GM06990 (cell line): ENCODE data around the gene SPACA4.

Source experiments
- DNase-seq: peaks from one replicate; pipeline ENCODE4 v3.0.0-alpha.2; 2011; ENCODE audit not compliant: insufficient read length; ENCODE audit errors: extremely low read depth
- H3K27me3 ChIP-seq: replicated peaks from 2 replicates; pipeline ENCODE4 v1.6.0; 2011; ENCODE audit warnings: low read length; ENCODE audit not compliant: control insufficient read depth, insufficient read depth
- H3K36me3 ChIP-seq: 2 replicates; pipeline ENCODE4 v1.5.1; 2011; ENCODE audit warnings: low read length; ENCODE audit not compliant: control insufficient read depth, insufficient read depth
- H3K4me3 ChIP-seq: replicated peaks from 2 replicates; pipeline ENCODE4 v1.5.1; 2011; ENCODE audit warnings: low read depth, mild to moderate bottlenecking, control low read depth, low read length
- TF ChIP-seq, protein P1 (sequence below): IDR thresholded peaks from 2 replicates; pipeline ENCODE4 v1.5.1; 2011; ENCODE audit warnings: low read length, control low read depth, mild to moderate bottlenecking, inconsistent platforms; ENCODE audit not compliant: insufficient read depth, poor library complexity, severe bottlenecking

Gene SPACA4

GRCh38 chr19:48639483-48640375 lies 33.2 kb downstream of the SPACA4 start:
- DNase-seq, result no peak
- H3K27me3 ChIP-seq, result no peaks in the 10 kb centered on the region
- TF ChIP-seq, protein P1, sequence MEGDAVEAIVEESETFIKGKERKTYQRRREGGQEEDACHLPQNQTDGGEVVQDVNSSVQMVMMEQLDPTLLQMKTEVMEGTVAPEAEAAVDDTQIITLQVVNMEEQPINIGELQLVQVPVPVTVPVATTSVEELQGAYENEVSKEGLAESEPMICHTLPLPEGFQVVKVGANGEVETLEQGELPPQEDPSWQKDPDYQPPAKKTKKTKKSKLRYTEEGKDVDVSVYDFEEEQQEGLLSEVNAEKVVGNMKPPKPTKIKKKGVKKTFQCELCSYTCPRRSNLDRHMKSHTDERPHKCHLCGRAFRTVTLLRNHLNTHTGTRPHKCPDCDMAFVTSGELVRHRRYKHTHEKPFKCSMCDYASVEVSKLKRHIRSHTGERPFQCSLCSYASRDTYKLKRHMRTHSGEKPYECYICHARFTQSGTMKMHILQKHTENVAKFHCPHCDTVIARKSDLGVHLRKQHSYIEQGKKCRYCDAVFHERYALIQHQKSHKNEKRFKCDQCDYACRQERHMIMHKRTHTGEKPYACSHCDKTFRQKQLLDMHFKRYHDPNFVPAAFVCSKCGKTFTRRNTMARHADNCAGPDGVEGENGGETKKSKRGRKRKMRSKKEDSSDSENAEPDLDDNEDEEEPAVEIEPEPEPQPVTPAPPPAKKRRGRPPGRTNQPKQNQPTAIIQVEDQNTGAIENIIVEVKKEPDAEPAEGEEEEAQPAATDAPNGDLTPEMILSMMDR, result no peak
- no peaks in the 10 kb centered on the region for H3K36me3 ChIP-seq
- no peak overlapping the region for H3K4me3 ChIP-seq

DNA sequence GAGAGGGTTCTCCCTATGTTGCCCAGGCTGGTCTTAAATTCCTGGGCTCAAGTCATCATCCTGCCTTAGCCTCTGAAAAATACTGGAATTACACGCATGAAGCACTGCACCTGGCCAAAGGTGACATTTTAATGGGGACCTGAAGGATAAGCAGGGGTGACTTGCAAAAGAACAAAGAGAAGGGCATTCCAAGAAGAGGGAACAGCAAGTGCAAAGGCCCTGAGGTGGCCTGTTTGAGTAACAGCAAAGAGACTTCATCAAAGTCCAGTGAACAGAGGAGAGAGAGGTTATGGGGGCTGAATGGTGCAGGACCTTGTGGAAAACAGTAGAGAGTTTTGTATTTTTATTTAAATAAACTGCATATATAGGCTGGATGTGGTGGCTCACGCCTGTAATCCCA lies 35.3 kb downstream of the SPACA4 start:
- TF ChIP-seq, protein P1, result no peak
- DNase-seq, result no peak

DNA sequence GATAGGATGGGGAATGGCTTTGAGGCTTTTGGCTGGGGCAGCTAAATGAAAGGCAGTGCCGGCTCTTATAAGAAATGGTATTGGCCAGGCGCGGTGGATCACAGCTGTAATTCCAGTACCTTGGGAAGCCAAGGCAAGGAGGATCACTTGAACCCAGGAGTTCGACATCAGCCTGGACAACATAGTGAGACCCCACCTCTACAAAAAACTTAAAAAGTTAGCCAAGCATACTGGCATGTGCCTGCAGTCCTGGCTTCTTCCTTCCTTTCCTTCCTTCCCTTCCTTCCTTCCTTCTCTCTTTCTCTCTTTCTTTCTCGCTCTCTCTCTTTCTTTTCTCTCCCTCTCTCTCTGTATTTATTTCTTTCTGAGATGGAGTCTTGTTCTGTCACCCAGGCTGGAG lies 36.3 kb downstream of the SPACA4 start:
- no peaks in the 10 kb centered on the region for H3K36me3 ChIP-seq
- TF ChIP-seq, protein P1, result no peak
- H3K4me3 ChIP-seq, result no peak overlapping the region
- DNase-seq, result no peak
- no peaks in the 10 kb centered on the region for H3K27me3 ChIP-seq

More for the DNA sequence above, 35.3 kb downstream of the SPACA4 start:
- Histone ChIP-seq H3K27me3 (no peaks in the 10 kb centered on the region), H3K4me3 (no peak overlapping the region), H3K36me3 (no peaks in the 10 kb centered on the region)

- DNase-seq, result no peak
- Histone ChIP-seq H3K4me3 (no peak overlapping the region), H3K27me3 (no peaks in the 10 kb centered on the region), H3K36me3 (no peaks in the 10 kb centered on the region)
- TF ChIP-seq, protein P1, result no peak
These were observed 37.8 kb downstream of the SPACA4 start for GRCh38 chr19:48644355-48644754.

DNA sequence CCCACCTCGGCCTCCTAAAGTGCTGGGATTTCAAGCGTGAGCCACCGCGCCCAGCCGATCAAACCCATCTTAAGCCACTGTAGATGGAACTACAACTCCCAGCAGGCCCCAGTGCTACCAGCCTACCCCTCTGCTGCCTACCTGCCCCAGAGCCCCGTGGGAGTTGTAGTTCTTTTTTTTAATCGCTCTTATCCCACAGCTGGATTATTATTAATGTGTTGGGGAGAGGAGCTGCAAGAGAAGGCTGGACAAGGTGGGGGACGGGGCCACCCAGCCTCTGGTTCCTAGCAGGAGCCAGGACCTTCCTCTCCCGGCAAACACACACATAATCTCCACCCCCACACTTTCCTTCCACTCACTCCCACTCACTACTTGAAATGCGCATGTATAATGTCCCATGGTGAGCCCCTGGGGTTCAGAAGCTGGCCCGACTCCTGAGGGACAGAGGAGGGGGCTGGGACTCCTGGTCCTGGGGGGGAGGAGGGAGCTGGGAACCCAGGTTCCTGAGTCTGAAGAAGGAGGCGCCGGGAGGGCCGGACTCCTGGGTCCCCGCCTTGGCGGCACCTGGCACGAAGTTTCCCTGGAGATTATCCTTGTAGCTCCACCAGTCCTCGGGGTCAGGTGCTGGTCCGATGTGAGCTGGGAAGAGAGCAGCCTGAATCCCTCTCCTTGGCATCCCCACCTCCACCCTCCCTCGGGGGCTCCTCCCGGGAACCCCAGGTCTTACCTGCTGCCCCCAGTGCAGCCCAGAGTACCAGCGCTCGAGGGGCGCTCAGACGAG lies 38.5 kb downstream of the SPACA4 start:
- DNase-seq, result peak; percentile 65
- TF ChIP-seq, protein P1, result no peak
- H3K27me3 ChIP-seq, result no peaks in the 10 kb centered on the region
- H3K36me3 ChIP-seq, result no peaks in the 10 kb centered on the region
- H3K4me3 ChIP-seq, result peak overlapping the region; percentile 64
